ENCODE data around the gene CYP4V2.

CYP4V2 gene

GRCh38 chr4:186192066-186192612, 772 bp downstream of the CYP4V2 start:
- Histone ChIP-seq H3K4me1 (ENCODE audit: control insufficient read depth, insufficient read depth, low read length) (peaks cover 8% of the 10 kb centered on the region), H3K27me3 (ENCODE audit: control insufficient read depth, insufficient read depth, low read length) (no peaks in the 10 kb centered on the region), H3K4me3 (ENCODE audit: low read depth, low read length) (peak overlapping the region; percentile 72), H3K36me3 (ENCODE audit: control insufficient read depth, insufficient read depth, low read length) (no peaks in the 10 kb centered on the region), H3K9ac (ENCODE audit: low read depth, low read length) (peak overlapping the region; percentile 79), H3K9me3 (ENCODE audit: control insufficient read depth, insufficient read depth, low read length) (no peaks in the 10 kb centered on the region)

DNA sequence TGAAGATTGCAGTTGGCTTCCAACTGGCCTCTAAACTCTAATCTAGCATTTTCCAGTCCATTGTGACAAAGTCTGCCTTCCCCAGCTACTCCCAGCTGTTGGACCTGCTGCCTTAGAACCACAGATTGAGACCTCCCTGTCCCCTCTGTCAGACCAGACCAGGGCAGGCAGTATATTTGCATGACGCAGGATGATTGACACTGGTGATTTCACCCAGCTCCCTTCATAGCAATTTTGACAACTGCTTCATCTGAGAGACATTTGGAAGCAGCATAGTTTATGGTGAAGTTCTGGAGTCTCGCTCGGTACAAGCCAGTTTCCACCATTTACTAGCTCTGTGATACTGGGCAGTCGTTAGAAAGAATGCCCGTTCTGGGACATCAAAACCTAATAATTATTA, 2.5 kb downstream of the CYP4V2 start:
- Histone ChIP-seq H3K4me3 (ENCODE audit: low read depth, low read length) (no peak overlapping the region), H3K36me3 (ENCODE audit: control insufficient read depth, insufficient read depth, low read length) (no peaks in the 10 kb centered on the region), H3K9ac (ENCODE audit: low read depth, low read length) (no peak overlapping the region)

GRCh38 chr4:186196063-186196462, 4.7 kb downstream of the CYP4V2 start:
- H3K27me3 ChIP-seq (ENCODE audit: control insufficient read depth, insufficient read depth, low read length), result no peaks in the 10 kb centered on the region
- H3K36me3 ChIP-seq (ENCODE audit: control insufficient read depth, insufficient read depth, low read length), result no peaks in the 10 kb centered on the region
- H3K4me3 ChIP-seq (ENCODE audit: low read depth, low read length), result no peak overlapping the region
- H3K4me1 ChIP-seq (ENCODE audit: control insufficient read depth, insufficient read depth, low read length), result no peaks in the 10 kb centered on the region
- no peak overlapping the region for H3K9ac ChIP-seq (ENCODE audit: low read depth, low read length)
- no peaks in the 10 kb centered on the region for H3K9me3 ChIP-seq (ENCODE audit: control insufficient read depth, insufficient read depth, low read length)

More for the DNA sequence above, 2.5 kb downstream of the CYP4V2 start:
- Histone ChIP-seq H3K27me3 (ENCODE audit: control insufficient read depth, insufficient read depth, low read length) (no peaks in the 10 kb centered on the region), H3K9me3 (ENCODE audit: control insufficient read depth, insufficient read depth, low read length) (no peaks in the 10 kb centered on the region), H3K4me1 (ENCODE audit: control insufficient read depth, insufficient read depth, low read length) (peaks cover 8% of the 10 kb centered on the region)

GRCh38 chr4:186200516-186200915, 9.1 kb downstream of the CYP4V2 start:
- Histone ChIP-seq H3K4me1 (ENCODE audit: control insufficient read depth, insufficient read depth, low read length) (no peaks in the 10 kb centered on the region), H3K4me3 (ENCODE audit: low read depth, low read length) (no peak overlapping the region), H3K9ac (ENCODE audit: low read depth, low read length) (no peak overlapping the region), H3K9me3 (ENCODE audit: control insufficient read depth, insufficient read depth, low read length) (no peaks in the 10 kb centered on the region), H3K27me3 (ENCODE audit: control insufficient read depth, insufficient read depth, low read length) (no peaks in the 10 kb centered on the region), H3K36me3 (ENCODE audit: control insufficient read depth, insufficient read depth, low read length) (no peaks in the 10 kb centered on the region)

- no peak overlapping the region for H3K9ac ChIP-seq (ENCODE audit: low read depth, low read length)
- no peak overlapping the region for H3K4me3 ChIP-seq (ENCODE audit: low read depth, low read length)
- no peaks in the 10 kb centered on the region for H3K27me3 ChIP-seq (ENCODE audit: control insufficient read depth, insufficient read depth, low read length)
- no peaks in the 10 kb centered on the region for H3K36me3 ChIP-seq (ENCODE audit: control insufficient read depth, insufficient read depth, low read length)
- no peaks in the 10 kb centered on the region for H3K4me1 ChIP-seq (ENCODE audit: control insufficient read depth, insufficient read depth, low read length)
- H3K9me3 ChIP-seq (ENCODE audit: control insufficient read depth, insufficient read depth, low read length), result no peaks in the 10 kb centered on the region
These were observed 9.6 kb downstream of the CYP4V2 start for GRCh38 chr4:186201010-186201409.

- H3K9ac ChIP-seq (ENCODE audit: low read depth, low read length), result no peak overlapping the region
- H3K4me3 ChIP-seq (ENCODE audit: low read depth, low read length), result no peak overlapping the region
- H3K4me1 ChIP-seq (ENCODE audit: control insufficient read depth, insufficient read depth, low read length), result no peaks in the 10 kb centered on the region
- H3K27me3 ChIP-seq (ENCODE audit: control insufficient read depth, insufficient read depth, low read length), result no peaks in the 10 kb centered on the region
- no peaks in the 10 kb centered on the region for H3K9me3 ChIP-seq (ENCODE audit: control insufficient read depth, insufficient read depth, low read length)
- no peaks in the 10 kb centered on the region for H3K36me3 ChIP-seq (ENCODE audit: control insufficient read depth, insufficient read depth, low read length)
These were observed 10.3 kb downstream of the CYP4V2 start for GRCh38 chr4:186201535-186202230.

DNA sequence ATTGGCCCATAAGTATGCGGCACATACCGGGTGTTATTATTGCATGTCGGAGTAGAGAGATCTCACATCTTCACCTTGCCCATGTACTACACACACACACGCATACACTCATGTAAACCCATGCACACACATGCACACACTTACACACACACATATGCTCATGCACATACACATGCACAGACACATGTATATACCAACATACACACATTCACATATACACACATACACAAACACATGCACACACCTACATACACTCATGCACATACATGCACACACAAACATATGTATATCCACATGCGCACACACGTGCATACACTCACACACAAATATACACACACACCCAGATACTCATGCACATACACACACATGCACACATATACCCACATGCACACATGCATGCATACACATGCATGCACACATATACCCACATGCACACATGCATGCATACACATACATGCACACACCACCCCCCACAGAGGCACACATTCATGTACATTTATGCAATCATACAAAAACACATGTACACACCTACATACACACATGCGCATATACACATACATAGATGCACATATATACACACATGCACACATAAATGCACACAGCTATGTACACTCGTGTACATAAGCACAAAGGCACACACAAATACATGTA, 11.2 kb downstream of the CYP4V2 start:
- no peaks in the 10 kb centered on the region for H3K4me1 ChIP-seq (ENCODE audit: control insufficient read depth, insufficient read depth, low read length)
- H3K9me3 ChIP-seq (ENCODE audit: control insufficient read depth, insufficient read depth, low read length), result no peaks in the 10 kb centered on the region
- no peaks in the 10 kb centered on the region for H3K36me3 ChIP-seq (ENCODE audit: control insufficient read depth, insufficient read depth, low read length)
- H3K9ac ChIP-seq (ENCODE audit: low read depth, low read length), result no peak overlapping the region
- no peak overlapping the region for H3K4me3 ChIP-seq (ENCODE audit: low read depth, low read length)
- H3K27me3 ChIP-seq (ENCODE audit: control insufficient read depth, insufficient read depth, low read length), result no peaks in the 10 kb centered on the region

DNA sequence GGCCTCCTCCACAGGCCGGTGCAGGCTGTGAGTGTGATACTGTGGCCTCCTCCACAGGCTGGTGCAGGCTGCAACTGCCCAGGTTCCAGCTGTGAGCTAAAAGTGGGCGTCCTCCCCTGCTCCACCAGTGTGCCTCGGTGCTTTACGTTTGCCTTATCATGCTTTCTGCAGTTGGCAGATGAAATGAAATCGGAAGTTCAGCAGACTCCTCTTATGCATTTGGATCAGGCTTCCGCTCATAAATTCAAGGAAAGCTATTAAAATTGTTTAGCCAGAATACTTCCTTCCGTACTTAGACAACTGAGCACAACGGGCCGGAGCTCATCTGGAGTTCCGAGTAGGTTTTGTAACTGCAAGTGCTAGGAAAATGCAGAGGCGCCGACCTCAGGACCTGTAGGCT, 12.0 kb downstream of the CYP4V2 start:
- Histone ChIP-seq H3K4me1 (ENCODE audit: control insufficient read depth, insufficient read depth, low read length) (no peaks in the 10 kb centered on the region), H3K9me3 (ENCODE audit: control insufficient read depth, insufficient read depth, low read length) (no peaks in the 10 kb centered on the region), H3K4me3 (ENCODE audit: low read depth, low read length) (no peak overlapping the region), H3K27me3 (ENCODE audit: control insufficient read depth, insufficient read depth, low read length) (no peaks in the 10 kb centered on the region), H3K9ac (ENCODE audit: low read depth, low read length) (peak overlapping the region; percentile 10), H3K36me3 (ENCODE audit: control insufficient read depth, insufficient read depth, low read length) (no peaks in the 10 kb centered on the region)

DNA sequence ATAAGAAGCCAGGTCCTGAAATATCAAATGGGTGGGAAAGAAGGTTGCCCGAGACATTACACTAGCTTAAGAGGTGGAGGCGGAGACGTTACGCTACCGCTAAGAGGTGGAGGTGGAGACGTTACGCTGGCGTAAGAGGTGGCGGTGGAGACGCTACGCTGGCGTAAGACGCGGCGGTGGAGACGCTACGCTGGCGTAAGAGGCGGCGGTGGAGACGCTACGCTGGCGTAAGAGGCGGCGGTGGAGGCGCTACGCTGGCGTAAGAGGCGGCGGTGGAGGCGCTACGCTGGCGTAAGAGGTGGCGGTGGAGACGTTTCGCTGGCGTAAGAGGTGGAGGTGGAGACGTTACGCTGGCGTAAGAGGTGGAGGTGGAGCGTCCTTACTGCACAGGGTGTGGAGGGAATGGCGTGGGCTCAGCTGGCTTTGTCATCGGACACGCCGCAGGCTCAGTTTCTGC, 12.8 kb downstream of the CYP4V2 start:
- Histone ChIP-seq H3K9me3 (ENCODE audit: control insufficient read depth, insufficient read depth, low read length) (no peaks in the 10 kb centered on the region), H3K4me1 (ENCODE audit: control insufficient read depth, insufficient read depth, low read length) (no peaks in the 10 kb centered on the region), H3K4me3 (ENCODE audit: low read depth, low read length) (no peak overlapping the region), H3K9ac (ENCODE audit: low read depth, low read length) (no peak overlapping the region), H3K36me3 (ENCODE audit: control insufficient read depth, insufficient read depth, low read length) (no peaks in the 10 kb centered on the region), H3K27me3 (ENCODE audit: control insufficient read depth, insufficient read depth, low read length) (no peaks in the 10 kb centered on the region)

DNA sequence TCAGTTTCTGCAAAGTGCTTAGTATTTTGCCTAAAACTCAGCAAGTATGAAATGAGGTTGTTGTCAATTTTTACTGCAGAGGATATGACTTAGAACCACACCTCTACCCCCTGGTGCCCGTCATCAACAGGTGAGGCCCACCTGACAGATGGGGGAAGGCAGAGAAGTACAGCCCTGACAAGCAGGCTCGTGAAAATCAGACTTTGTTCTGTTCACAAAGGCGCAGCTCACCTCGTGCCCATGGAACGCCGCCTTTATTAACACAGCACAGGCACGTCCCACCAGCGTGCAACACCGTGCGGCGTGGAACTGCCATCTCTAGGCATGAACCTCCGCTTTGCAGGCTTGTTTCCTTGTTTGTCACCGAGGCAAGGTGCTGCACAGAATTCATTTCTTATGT, 13.3 kb downstream of the CYP4V2 start:
- Histone ChIP-seq H3K9me3 (ENCODE audit: control insufficient read depth, insufficient read depth, low read length) (no peaks in the 10 kb centered on the region), H3K27me3 (ENCODE audit: control insufficient read depth, insufficient read depth, low read length) (no peaks in the 10 kb centered on the region), H3K4me1 (ENCODE audit: control insufficient read depth, insufficient read depth, low read length) (no peaks in the 10 kb centered on the region), H3K4me3 (ENCODE audit: low read depth, low read length) (no peak overlapping the region), H3K9ac (ENCODE audit: low read depth, low read length) (no peak overlapping the region), H3K36me3 (ENCODE audit: control insufficient read depth, insufficient read depth, low read length) (no peaks in the 10 kb centered on the region)

DNA sequence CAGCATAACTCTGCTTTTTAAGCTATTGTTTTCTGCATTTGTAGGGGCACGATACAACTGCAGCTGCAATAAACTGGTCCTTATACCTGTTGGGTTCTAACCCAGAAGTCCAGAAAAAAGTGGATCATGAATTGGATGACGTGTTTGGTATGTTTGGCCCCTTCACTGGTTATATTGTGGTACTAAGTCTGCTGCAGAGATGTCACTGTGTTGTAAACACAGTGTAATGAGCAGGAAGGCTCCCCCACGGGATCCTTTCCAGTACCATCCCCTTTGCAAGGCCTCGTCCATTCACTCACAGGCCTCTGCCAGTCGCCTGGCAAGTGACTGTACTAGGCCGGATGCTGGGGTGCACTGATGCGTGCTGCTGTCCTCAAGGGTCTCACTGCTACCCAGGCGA, 13.8 kb downstream of the CYP4V2 start:
- Histone ChIP-seq H3K9me3 (ENCODE audit: control insufficient read depth, insufficient read depth, low read length) (no peaks in the 10 kb centered on the region), H3K9ac (ENCODE audit: low read depth, low read length) (no peak overlapping the region), H3K4me1 (ENCODE audit: control insufficient read depth, insufficient read depth, low read length) (no peaks in the 10 kb centered on the region), H3K27me3 (ENCODE audit: control insufficient read depth, insufficient read depth, low read length) (no peaks in the 10 kb centered on the region), H3K36me3 (ENCODE audit: control insufficient read depth, insufficient read depth, low read length) (no peaks in the 10 kb centered on the region), H3K4me3 (ENCODE audit: low read depth, low read length) (no peak overlapping the region)

DNA sequence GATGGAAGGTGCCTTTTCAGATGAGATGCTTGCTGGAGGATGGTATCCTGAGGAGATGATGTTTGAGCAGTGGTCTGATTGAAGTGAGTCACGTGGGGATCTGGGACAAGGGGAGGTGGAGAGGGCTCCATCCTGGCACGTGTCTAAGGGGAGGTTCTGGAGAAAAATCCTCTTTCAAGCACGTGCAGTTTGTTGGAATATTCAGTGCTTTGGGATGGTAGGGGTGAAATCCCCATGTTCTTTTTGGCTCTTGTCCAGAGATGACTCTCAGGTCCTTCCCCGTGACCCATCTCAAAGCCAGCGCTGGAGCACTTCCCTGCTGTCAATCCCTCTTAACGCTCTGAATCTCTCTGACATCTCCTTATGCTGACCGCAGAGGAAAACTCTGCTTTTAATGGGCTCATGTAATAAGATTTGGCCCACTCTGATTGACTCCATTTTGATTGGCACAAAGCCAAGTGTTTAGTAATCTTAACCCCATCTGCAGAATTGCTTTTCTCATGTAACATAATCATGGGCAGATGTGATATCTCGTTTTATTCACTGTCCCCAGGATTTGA, 25.2 kb downstream of the CYP4V2 start:
- no peaks in the 10 kb centered on the region for H3K27me3 ChIP-seq (ENCODE audit: control insufficient read depth, insufficient read depth, low read length)

More for the DNA sequence above, 25.2 kb downstream of the CYP4V2 start:
- Histone ChIP-seq H3K4me1 (ENCODE audit: control insufficient read depth, insufficient read depth, low read length) (no peaks in the 10 kb centered on the region), H3K36me3 (ENCODE audit: control insufficient read depth, insufficient read depth, low read length) (no peaks in the 10 kb centered on the region), H3K9ac (ENCODE audit: low read depth, low read length) (no peak overlapping the region), H3K4me3 (ENCODE audit: low read depth, low read length) (no peak overlapping the region), H3K9me3 (ENCODE audit: control insufficient read depth, insufficient read depth, low read length) (no peaks in the 10 kb centered on the region)
